Measurements from ENCODE around the gene CLEC4F.

The CLEC4F gene

DNA sequence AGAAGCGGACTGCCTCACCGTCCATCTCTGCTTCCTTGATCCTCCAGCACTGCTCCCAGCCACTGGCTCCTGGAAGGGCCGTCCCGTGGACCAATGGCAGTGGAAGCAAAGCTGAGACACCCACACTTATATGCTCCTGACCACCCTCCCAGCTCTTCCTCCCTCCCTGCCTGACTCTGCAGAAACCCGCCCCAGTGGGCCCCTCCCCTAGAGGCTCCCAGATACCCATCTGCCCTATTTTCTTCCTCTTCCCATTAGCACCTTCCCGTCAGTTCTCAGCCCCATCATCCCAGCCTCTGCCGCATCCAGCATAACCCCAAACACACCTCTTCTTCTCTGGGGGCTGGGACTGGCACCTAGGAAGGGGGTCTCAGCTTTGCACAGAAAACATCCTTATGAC lies at the start of gene CLEC4F:
Gene CLEC4F (minus strand): TSS at position 101 of the 400 bp plus-strand sequence. CDS start 76 bp downstream, at position 25.
- no peak for DNase-seq

- no peak for DNase-seq
Measured at GRCh38 chr2:70868970-70869369, 48.6 kb upstream of the CLEC4F start.

DNA sequence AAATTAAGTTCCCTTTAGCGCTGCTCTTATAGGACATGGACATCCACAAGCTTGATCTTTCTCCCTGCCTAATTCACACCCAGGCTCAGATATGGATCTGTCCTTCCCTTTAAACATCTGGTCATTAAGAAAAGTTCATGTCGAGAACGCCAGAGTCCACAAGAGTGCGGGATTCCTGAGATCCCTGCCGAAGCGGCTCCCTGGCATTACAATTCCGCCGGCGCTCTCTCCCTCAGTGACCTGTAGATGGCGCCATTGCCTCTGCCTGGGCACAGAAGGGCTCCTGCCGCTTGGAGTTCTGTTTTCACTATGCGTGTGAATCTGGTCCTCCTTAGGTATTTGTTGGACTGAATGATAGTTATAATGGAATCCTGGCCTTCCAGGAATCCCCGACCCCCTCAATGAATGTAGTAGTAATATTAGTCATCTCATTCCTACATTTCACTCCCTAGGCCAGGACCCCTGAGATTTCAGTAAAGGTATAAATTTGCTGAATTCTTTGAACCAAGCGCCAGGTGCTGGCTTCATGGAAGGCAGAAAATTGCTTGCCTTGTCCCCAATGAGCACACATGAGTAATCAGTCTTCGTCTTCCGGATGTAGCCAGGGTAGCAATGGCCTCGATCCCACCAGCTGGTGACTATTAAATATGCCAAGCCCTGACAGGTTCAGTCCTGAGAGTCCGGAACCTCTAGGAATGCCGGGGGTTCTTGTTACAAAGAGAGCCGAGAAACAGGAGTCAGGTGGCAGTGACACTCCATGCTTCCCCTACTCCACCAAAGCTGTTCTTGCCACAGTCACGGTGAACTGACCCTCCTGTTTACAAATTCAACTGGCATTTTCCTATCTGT lies 41.6 kb upstream of the CLEC4F start:
- DNase-seq, result peak; percentile 79

GRCh38 chr2:70855667-70856066 lies 35.3 kb upstream of the CLEC4F start:
- DNase-seq, result peak; percentile 12

DNA sequence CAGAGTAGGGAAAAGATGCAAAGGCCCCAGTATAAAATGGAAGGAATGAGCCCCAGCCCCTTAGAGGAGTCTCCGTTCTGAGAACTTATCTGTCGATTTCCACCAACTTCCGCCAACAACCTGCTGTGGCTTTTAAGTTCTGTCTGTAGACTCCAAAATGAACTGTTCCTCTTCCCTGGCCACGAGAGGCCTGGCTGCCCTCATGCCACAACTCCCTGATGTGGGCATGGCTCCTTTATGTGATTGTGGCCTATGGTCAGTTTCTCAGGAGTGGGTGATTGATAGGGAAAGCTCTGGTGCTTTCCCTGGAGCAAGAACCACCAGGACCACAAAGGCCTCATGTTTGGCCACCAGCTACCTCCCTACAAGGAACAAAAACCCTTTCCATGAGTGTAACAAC lies 34.0 kb upstream of the CLEC4F start:
- DNase-seq, result peak; percentile 7

DNA sequence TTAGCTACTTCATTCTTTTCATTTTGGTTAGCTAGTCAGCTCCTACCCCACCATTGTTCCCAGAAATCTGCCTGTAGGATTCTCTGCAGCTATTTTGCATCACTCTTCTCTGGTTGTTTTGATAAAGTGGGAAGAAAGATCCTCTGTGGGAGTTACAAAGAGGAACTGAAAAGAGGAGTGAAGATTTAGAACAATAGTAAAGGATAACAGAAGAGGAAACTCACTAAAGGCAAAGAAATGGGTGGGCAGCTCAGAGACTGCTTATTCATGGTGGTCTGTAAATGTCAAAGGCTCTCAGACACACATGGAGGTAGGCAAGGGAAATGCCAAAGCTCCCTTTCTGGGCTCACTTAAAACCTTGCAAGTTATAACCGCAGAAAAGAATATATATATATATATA lies 32.4 kb upstream of the CLEC4F start:
- DNase-seq, result no peak

DNA sequence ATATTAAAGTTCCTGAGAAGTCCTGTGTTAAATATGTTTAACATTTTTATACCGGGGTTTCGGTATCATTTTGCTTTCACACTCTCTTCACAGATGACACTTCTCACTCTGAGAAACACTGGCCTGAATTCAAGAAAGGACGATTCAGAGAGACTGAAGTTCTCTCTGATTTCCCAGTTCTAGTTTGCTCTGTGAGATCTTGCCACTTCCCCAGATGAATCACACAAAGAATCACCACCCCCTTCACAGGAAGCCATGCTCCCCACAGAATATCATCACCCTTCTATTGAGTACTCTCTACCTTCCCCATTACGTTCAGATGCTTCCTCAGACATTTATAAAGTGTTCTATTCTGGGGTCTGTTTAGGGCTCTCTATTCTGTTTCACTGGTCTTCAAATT lies 31.3 kb upstream of the CLEC4F start:
- peak; percentile 53 for DNase-seq

- DNase-seq, result no peak
Measured at GRCh38 chr2:70850925-70851324, 30.5 kb upstream of the CLEC4F start.

GRCh38 chr2:70842401-70842800 lies 22.0 kb upstream of the CLEC4F start:
- no peak for DNase-seq

DNA sequence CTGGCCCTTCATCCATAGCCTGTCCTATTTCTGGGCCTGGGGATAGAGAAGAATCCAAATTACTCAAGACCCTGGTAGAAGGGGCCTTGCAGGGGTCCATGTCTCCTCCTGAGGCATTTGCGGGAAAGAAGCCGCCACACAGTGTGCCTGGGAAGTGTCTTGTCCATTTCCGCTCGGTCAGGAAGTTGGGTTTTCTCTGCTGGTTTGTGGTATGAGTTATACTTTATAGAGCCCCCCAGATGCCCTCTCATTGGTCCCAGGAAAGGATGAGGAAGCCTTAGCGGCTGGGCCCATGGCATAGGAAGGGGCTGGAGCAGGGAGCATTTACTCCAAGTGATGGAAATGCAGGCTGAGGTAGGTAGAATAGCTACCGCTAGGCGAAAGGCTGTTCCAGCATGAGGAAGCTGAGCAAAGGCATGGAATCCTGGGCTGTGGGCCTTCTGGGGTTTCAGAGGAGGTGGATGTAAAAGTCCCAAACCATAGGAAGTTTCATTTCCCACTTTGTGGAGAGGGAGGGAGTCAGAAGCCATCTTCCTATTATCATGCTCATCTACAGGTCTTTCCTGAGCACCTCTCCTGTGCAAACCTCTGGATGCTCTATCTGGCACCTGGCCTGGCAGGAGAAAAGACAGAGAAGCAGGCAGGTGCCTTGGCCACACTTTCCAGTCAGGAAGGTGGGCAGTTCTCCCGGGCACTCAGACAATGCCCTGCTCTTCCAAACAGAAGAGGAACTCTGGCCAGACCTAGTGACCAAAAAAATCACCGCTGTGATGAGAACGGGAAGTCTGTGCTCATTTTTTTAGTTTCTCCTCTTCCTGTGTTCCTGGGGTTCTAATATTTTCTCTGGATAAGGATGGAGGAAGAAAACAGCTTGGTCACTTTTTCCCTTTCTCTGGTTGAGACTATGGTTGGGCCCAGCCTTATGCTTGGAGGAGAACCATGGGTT lies 17.9 kb upstream of the CLEC4F start:
- no peak for DNase-seq

DNA sequence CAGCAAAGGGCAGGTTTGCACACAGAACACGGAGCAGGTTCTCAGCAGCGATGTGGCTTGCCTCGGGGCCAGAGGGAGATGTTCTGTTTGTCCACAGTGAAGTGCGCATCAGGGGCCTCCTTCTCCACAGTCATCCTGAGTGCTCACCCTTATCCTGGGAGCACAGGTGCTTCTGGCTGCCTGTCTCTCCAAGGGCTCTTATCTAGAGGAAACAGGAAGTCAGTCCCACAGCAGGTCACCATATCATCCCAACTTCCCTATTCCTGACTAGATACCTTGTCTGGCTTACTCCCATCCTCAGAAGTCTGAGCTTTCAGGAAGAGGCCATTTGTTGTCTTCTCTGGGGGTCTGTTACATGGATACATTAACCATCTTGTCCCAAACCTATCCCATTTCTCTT lies 15.2 kb upstream of the CLEC4F start, which contains the start of gene CD207:
Gene CD207 (minus strand): TSS at position 174 of the 400 bp plus-strand sequence. CDS start 40 bp downstream, at position 134.
- DNase-seq, result peak; percentile 8

GRCh38 chr2:70834881-70835280 lies 14.5 kb upstream of the CLEC4F start:
- DNase-seq, result no peak

DNA sequence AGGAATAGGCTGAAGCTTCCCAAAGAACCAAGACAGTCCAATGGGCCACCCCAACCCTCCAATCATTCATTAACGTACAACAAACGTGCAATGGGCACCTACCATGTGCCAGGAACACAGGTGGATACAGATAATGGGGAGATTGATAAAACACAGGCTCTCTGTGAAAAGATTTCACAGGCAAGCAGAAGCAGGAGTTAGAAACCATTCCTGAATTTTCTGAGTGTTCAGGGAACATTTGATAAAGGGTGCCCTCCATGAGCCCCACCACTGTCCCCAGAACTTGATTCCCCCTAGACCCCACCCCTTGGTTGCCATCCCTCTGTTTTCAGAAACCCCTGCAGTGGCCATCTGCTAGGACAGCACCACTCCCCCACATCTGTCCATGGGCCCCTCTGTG lies 13.7 kb upstream of the CLEC4F start:
- no peak for DNase-seq

DNA sequence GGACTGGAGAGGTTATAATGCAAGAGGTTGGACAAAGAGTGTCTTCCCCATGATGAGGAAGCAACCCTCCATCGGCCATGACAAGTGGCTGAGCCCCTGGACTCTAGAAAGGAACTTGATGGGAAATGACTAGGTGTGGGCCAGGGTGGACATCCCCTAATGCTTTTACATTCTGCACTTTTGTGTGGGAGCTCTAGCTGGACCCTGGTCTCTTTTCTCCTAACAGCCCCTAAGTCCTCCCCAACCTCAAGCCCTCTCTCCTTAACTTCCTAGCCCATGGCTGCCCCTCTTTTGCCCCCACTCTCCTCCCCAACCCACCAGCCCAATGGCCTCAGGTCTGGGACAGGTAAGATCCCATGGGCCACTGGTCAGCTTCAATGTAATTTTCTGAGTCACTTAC lies 12.8 kb upstream of the CLEC4F start:
- no peak for DNase-seq

DNA sequence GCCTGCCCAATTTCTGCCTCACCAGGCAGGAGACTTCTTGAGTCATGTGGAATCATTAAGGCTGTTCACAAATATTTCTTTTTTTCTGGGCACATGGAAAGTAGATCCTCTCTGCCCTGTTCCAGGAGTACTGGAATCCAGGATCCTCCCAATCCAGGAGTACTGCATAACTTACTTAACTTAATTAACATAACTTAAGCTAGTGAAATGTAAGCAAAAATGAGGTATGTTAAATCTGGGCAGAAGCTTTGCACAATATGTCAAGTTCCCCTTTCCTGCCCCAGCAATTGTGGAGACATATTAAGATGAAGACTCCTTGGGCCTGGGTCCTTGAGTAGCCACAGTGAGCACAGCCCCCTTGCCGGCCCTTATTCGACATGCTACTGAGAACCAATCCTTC lies 12.0 kb upstream of the CLEC4F start:
- peak; percentile 15 for DNase-seq

DNA sequence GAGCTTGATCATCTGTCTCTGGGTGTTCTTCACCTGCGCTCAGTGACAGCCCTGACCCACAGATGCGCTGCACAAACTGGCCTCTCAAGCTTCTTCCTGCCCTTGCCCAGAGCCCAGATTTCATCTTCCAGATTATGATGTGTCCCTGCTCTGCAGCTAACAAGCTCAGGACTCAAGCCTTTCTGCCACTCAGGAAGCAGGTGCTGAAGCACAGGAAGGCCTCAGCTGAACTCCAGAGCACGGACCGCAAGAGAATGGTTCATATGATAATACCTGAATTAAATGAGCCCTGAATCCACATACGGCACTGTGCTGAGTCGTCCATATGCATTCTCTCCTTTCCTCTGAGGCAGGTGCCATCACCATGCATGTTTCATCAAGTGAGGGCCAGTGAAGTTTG lies 11.5 kb upstream of the CLEC4F start:
- no peak for DNase-seq

- DNase-seq, result no peak
Measured at GRCh38 chr2:70830366-70830765, 10.0 kb upstream of the CLEC4F start.

DNA sequence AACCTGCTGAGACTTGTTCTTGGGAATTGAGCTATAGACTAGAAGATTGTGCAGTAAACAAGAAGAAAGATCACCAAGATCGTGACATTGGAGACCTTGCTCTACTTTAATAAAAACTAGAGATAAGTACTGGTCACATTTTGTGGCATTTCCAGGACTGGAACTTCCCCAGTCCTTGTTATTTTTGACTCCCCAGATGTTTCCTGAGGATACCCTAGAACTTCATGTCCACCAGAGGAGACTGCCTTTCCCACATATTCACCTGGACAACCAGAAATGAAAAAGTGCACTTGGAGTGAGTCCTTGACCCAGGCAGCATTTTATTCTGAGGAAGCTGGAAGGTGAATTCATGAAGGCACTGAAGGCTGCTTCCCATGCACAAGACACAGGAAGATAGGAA lies 9.5 kb upstream of the CLEC4F start:
- DNase-seq, result no peak

GRCh38 chr2:70828914-70829824 lies 8.8 kb upstream of the CLEC4F start:
- no peak for DNase-seq

DNA sequence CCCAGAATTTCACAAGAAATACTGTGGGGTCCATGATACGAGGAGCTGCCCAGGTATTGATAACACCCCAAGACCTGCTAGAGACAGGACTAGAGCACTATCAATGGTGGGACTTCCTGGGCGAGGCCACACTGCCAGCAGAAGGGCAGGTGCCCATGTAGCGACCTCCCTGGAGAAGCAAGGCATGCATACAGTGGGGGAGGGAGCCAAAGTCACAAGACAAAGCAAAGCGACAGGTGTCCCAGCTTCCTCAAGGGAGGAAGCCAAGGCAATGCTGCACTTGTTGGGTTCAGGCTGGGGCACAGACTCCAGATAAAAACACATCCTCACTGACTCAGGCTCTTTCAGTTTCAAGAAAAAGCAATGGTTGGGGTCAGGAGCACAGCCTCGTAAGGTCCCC lies 7.7 kb upstream of the CLEC4F start:
- no peak for DNase-seq

- peak; percentile 54 for DNase-seq
Measured at GRCh38 chr2:70827388-70827787, 7.0 kb upstream of the CLEC4F start.

DNA sequence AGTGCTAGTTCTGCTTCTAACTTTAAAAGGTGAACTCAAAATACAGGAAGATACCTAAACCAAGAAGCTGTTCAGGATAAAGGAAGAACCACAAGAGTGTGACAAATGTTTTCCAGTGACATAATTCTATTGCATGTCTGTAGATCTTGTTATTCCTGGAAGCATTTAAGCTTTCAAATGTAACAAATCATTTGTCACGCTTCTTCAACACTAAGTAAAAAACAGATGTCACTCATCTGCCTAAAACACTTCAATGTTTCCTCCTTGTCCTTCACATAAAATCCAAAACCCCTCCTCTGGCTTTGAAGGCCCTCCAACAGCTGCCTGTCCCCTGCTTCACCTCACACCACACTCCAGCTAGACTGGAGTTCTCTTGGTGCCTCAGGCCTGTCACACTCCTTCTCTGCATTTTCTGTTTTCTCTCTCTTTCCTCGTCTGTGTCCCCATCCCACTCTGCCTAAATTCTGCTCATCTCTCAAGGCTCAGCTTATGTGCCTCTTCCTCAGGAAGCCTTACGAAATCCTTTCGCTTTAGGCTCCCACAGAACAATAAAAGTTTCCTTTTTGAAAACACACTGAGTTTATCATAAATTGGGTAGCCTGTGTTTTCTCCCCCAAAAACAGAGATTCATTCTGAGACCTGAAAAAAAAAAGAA lies 6.4 kb upstream of the CLEC4F start:
- DNase-seq, result no peak
